Omental fat pad (tissue), 4 donors: ENCODE results near the gene TNFAIP8. TPM values are rescaled to one million over a fixed set of nuclear protein-coding genes. Genes with fewer than 3 reads are reported as not detected.

Experiments
- ATAC-seq: fragments of 150-250 bp; one replicate; pipeline ENCODE4 v1.9.1; 2016; ENCODE audit warnings: mild to moderate bottlenecking, moderate library complexity; ENCODE audit not compliant: low FRiP score
- DNase-seq: peaks from one replicate; pipeline ENCODE4 v3.0.0-alpha.2; 2019; ENCODE audit warnings: low spot score
- total RNA-seq, 4 donors: library from RNA; depleted of rRNA; stranded (reverse); fragments of >200 nt; gene quantifications; one replicate each; pipeline ENCODE4 v1.1.0, GENCODE V29; 2016
- TF ChIP-seq, protein P1 (sequence below), 3 donors: fragments of 450-650 bp; IDR thresholded peaks; one replicate each; pipeline ENCODE4 v1.5.1; 2016 to 2017; ENCODE audit warnings: antibody characterized with exemption in 3 of 3, mild to moderate bottlenecking in 3 of 3, moderate library complexity in 2 of 3

TNFAIP8 gene
- total RNA-seq, 4 donors from 2014 or later, result 24.4 to 106 (median 75.0) TPM

DNA sequence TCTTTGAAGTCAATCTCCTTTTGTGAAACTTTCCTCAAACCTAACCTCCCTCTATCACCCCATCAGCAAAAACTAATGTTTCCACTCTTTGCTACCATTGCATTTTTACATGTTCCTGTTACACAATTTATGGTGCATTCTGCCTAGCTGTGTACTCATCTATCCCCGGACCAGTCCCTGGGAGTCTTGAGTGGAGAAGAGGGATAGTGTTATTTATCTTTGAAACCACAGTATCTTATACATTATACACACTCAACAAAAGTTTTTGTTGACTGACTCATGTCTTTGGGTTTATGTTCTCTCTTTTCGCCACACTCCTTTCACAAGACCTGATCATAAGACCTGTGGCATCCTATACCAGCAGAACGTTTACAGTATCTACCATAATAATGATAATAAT is 26.4 kb downstream of the TNFAIP8 start:
- no peak for ATAC-seq
- TF ChIP-seq, protein P1, sequence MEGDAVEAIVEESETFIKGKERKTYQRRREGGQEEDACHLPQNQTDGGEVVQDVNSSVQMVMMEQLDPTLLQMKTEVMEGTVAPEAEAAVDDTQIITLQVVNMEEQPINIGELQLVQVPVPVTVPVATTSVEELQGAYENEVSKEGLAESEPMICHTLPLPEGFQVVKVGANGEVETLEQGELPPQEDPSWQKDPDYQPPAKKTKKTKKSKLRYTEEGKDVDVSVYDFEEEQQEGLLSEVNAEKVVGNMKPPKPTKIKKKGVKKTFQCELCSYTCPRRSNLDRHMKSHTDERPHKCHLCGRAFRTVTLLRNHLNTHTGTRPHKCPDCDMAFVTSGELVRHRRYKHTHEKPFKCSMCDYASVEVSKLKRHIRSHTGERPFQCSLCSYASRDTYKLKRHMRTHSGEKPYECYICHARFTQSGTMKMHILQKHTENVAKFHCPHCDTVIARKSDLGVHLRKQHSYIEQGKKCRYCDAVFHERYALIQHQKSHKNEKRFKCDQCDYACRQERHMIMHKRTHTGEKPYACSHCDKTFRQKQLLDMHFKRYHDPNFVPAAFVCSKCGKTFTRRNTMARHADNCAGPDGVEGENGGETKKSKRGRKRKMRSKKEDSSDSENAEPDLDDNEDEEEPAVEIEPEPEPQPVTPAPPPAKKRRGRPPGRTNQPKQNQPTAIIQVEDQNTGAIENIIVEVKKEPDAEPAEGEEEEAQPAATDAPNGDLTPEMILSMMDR (IDR thresholded peaks at IDR 0.05), result no peak
- no peak for DNase-seq

DNA sequence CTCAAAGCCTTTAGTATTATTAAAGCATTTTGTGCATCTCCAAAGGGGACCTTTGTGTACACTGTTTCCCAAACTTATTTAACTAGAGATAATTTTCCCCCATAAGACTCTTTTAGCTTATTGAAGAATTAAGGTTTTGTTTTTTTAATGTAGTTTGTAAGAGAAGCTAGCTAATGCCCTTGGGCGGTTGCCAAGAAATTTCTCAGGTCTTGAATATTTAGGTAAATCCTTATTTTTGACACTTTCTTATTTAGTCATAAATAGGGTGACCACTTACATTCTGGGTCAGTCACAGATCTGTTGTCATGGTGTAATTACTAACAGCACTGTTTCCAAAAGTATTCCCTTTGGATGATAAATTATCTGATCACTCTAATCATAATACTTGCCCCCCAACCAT is 27.2 kb downstream of the TNFAIP8 start:
- TF ChIP-seq, protein P1 (IDR thresholded peaks at IDR 0.05), result no peak
- DNase-seq (no peak), ATAC-seq (no peak)

DNA sequence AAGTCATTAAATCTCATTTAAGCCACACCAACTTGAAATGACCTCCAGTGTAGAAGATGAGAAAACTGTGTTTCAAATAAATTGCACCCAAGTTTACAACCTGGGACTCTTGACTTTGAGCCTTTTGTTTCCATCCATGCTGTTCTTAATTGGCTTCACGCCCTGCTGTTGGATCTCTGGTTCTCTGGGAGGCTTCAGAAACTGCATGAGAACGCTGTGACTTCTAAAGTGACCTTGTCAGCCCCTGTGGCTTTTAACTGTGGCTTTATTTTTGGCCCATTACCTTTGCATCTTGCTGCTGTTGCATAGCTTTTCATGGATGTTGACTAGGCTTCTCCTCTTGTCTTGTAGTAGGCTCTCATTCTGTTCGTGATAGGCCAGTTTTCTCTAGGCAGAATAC is 29.3 kb downstream of the TNFAIP8 start:
- DNase-seq (no peak), ATAC-seq (no peak)
- TF ChIP-seq, protein P1 (IDR thresholded peaks at IDR 0.05), result no peak

DNA sequence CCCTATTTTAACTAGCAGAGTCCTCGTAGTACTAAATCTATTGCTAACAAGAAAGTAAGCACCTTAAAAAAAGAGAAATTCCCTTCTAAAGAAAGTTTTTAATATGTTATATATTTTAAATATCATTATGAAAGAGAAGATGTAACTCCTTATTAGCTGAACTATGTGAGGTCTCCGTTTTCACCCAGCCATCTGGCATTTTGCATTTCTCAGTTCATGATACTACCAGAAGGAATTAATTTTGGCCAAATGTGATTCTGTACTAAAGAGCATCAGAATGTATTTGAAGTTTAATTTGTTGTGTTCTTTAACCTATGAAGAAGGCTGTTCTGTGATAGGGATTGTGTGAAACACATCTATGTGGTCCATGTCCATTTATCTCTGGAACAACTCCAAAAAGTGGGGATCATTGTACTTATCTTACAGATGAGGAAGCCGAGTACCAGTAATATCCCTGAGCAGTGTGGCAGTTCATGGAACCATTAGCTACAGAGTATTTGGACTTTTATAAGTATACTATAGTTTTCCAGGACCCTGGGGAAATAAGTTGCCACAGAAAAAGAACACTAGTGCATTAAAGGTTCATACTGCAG is 29.8 kb downstream of the TNFAIP8 start:
- DNase-seq (no peak), ATAC-seq (no peak)
- TF ChIP-seq, protein P1 (IDR thresholded peaks at IDR 0.05), result no peak

DNA sequence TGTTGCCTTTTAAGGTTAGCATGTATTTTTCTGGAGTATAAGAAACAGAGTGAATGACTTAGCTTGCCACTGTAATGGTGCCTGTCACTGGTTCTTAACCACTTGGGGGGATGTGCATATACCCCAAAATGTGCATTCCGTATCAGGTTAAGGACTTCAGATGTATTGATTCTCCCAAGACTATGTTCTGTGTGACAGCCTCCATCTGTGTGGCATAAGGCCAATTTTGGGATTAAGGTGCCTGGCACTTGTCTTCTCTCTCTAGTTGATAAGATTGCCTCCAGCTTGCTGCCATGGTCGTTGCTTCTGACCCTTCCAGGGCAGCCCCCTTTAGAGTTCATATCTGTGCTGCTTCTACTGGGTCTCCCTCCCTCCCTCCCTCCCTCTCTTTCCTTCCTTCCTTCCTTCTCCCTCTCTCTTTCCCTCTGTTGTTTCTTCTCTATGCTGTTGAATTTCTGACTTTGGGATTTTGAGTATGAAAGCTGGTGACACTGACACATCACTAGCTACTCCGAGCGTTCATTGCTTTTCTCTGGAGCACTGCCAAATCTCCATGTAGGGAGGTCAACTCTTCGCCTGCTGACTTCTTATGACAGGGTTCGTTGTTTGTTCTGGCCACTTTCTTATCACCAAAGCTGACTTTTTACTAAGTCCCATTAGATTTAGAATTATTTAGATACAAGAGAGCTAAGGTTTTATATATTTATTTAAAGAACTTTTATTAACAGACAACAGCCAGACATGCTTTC is 31.0 kb downstream of the TNFAIP8 start:
- DNase-seq, result no peak
- TF ChIP-seq, protein P1 (IDR thresholded peaks at IDR 0.05), result no peak

DNA sequence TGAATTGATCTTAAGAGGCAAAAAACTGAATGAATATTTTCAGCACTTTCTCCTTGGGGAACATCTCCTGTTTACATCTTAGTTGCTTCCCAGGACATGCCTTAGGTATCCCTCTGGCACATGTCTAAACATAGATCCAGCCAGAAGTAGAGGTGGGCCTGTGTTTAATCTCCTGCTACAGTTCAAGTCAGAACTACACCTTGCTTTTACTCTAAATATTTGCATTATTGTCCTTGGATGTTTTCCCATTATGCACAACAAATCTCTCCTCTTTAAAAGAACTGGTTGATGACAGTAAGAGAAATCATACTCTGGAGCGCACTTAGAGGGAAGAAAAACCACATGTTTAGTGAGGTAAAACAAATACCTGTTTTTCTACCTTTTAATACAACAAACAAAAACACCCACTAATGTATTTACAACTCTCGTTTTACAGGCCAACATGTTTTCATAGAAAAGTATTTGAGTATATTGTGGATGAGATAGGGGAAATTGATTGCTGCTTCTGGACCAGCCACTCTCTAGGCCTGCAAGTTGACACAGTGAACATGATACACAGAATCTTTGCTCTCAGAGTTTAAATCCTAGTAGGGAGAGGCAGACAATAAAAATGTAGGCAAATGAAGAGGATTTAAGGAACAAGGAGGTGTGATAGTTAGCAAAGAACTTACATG is 32.3 kb downstream of the TNFAIP8 start:
- TF ChIP-seq, protein P1 (IDR thresholded peaks at IDR 0.05), result no peak
- ATAC-seq (no peak), DNase-seq (no peak)

More for the DNA sequence above, 31.0 kb downstream of the TNFAIP8 start:
- ATAC-seq, result no peak
